NCI-H2196 (cell line): ENCODE data around the gene GSTA5.
"Not testable (repeated sequence)": the region's sequence is repeated elsewhere in the genome, so short reads cannot be mapped to it uniquely, and the experiment has no call there.

Experiments
- DNase-seq: peaks from one replicate; lab custom pipeline; 2025; ENCODE audit not compliant: unreplicated experiment; lab: John Stamatoyannopoulos, UW

The GSTA5 gene

DNA sequence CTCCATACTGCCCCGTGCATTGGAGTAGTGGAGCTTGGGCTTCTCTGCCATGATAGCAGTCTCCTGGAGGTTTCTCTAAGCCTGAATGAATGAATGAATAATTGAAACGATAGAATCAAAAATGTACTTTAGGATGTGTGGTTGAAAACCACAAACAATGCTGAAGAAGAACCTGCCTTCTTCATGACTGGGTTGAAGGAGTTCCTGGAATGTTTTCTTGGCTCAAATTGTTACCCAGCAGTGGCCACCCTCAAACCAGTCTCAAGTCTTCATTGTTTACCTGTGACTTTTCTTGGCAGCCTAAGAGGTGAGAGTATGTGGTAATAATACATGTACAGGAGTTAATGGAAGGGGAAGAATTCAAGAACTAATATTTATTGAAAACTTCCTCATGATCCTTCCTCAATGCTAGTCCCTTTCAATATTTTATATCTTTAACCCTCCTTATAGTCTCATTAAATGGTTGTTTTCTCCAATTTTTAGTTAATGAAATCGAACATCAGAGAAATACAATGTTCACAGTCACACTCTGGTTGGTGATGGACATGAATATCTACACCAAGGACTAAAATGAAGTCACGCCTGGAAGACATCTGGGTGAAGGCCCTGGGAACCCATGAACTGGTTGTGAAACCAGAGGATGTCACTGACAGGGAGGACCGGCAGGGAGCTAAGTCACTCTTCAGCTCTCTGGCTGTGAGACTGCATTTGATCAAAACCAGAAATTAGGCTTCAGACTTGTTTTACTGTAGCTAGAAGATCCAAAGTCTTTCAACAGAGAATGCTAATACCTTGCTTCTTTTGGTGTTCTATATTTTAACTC, at the start of gene GSTA5:
TSS of gene GSTA5 (minus strand) at position 51 of the 823 bp plus-strand sequence.
- no peak for DNase-seq

- no peak for DNase-seq
Measured at GRCh38 chr6:52890018-52890417, 49.4 kb upstream of the GSTA5 start.

- no peak for DNase-seq
Measured at GRCh38 chr6:52887910-52888524, 47.4 kb upstream of the GSTA5 start.

DNA sequence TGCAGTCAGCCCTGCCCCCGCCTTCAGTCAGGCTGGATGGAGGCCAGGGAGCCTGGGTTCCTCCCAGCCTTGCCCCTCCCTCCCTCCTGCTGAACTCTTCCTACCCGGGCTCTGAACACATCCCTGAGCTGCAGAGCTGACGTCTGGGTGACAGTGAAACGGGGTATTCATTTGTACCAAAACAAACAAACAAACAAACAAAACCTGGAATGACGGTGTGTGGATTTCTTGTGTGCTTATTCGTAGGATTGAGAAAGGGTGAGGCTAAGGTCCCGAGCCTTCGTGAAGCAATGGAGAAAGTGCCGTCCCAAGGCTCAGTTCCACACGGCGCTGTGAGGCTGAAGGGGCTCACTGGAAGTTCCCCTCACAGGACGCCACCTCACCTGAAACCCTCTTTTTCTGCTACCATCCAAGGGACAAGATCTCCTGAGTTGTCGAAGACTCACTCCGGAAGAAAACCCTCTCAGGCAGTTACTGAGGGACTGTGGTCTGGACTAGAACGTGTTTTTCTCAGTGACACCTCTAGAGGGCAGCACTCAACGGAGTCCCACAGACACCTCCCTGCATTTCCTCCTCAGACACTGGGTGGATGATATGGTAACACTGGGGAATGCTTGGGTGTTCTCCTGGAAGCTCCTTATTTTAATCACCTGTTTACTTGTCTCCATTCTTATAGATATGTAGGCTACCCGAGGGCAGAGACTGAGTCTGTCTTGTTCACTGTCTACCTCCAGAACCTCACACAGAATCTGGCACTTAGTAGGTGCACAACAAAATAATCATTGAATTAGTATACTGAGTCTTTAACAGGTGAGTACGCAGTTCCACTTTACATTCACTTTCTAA, 41.6 kb upstream of the GSTA5 start:
- DNase-seq, result peak; percentile 64

- DNase-seq, result no peak
Measured at GRCh38 chr6:52881662-52881995, 41.0 kb upstream of the GSTA5 start.

GRCh38 chr6:52877786-52878185, 37.2 kb upstream of the GSTA5 start:
- DNase-seq, result no peak

- no peak for DNase-seq
Measured at GRCh38 chr6:52877168-52877567, 36.6 kb upstream of the GSTA5 start.

DNA sequence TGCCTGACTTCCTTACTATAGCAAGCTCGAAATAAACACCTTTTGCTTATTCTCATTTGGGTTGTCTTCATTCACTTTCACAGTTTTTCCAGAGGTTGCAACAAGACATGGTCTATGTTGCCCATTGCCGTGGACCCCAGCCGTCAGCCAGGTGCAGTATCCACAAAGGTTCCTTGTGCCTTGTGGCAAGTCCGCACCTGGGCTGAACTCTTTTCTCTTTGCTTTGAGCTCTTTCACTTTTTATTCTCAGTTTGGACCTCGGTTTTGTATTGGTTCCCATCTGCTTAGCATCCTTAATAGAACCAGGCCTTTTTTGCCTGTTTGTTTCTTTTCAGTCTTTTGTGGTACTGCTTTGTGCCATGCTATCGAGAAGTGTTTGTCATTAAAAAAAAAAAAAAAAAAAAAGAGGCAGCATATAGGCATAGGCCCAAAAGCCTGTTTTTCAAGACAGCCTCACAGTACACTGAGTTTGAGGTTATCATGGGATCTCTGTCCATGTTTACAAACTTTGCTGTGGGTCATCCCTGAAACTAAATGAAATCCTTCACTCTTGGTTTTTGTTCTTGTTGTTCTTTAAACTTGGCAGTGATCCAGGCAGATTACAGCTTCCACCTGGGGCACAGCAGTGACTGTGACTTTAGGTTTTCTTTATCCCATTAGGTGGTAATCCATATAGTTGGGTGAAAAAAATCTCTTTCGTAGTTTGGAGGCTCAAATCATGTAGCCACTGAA, 35.6 kb upstream of the GSTA5 start:
- DNase-seq, result no peak

GRCh38 chr6:52872031-52872430, 31.4 kb upstream of the GSTA5 start:
- DNase-seq, result no peak

DNA sequence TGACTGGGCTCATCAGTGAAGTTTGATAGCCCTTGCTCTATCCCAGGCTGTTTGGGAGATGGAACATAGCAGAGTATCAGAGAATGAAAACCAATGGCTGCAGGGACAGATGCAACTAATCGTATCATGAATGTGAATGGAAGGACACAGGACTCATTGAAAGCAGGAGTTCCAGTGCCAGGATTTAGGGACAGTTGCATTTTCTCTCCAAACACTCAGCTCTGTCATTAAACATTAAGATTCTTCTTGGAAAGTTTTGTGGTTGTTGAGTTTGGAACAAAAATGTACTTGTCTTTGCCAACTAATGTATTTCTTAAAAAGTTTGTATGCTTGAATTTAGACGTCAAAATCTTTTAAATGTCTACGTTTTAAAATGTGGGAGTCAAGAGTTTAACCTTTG, 31.0 kb upstream of the GSTA5 start:
- no peak for DNase-seq

- DNase-seq, result not testable (repeated sequence)
Measured at GRCh38 chr6:52870335-52871091, 29.9 kb upstream of the GSTA5 start.

- not testable (repeated sequence) for DNase-seq
Measured at GRCh38 chr6:52868899-52869298, 28.3 kb upstream of the GSTA5 start.

- DNase-seq, result no peak
Measured at GRCh38 chr6:52868240-52868639, 27.6 kb upstream of the GSTA5 start.

- not testable (repeated sequence) for DNase-seq
Measured at GRCh38 chr6:52861151-52861550, 20.5 kb upstream of the GSTA5 start.

DNA sequence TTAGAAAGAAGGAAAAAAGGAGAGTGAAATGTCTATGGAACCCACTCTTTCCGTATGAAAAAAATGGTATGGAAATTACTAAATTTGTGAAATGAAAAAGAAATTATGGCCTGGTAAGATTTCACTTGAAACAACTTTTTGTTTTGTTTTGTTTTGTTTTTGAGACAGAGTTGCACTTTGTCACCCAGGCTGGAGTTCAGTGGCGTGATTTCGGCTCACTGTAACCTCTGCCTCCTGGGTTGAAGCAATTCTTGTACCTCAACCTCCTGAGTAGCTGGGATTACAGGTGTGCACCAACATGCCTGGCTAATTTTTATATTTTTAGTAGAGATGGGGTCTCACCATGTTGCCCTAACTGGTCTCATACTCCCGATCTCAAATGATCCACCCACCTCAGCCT, 17.8 kb upstream of the GSTA5 start:
- DNase-seq, result no peak

GRCh38 chr6:52856137-52856536, 15.5 kb upstream of the GSTA5 start:
- DNase-seq, result peak; percentile 23

DNA sequence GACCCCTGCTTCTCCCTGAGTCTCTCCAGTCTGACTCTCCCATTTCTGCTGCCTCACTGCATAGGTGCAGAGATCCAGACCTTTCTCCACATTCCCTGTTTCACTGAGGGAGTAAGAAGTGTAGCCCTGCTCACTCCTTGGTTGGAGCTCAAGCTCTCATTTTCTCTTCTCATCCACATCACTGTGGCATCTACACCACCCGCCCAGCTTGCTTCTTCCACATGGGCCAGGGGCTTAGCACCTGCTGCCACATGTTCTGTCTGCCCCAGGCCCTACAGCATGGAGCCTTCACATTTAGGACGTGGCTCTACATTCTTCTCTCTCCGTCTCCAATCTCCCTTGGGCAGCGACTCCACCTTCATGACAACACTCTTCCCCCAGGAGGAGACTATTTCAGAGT, 8.5 kb upstream of the GSTA5 start:
- DNase-seq, result no peak

- no peak for DNase-seq
Measured at GRCh38 chr6:52846002-52846401, 5.4 kb upstream of the GSTA5 start.

DNA sequence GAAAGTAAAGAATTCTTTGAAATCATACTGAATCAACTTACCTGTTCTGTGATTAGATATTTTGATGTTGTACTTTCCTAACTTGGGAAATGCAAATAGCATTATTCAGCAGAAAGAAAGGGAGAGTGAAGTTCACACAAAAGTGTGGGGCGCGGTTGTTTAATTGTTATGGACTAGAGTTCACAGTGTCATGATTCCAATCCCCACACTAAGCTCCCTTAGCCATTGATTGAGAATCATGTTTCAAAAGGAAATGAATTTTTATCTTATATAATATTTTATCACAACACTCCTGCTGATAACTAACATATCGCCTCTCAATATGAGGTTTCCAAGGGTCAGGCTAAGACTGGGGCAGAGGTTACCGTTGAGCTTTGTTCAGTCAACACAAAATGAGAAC, 3.0 kb upstream of the GSTA5 start:
- DNase-seq, result no peak
